ENCODE data around the gene RAD23B. TPM values are rescaled to one million over a fixed set of nuclear protein-coding genes. Genes with fewer than 3 reads are reported as not detected.

Gene RAD23B
- polyA plus RNA-seq, 3 donors, result 21.6 to 50.0 (median 24.7) TPM

GRCh38 chr9:107269681-107270080 is 13.4 kb upstream of the RAD23B start:
- Mint-ChIP-seq H3K9me3 (peaks cover 0 to 8% (median 4%) of the 10 kb centered on the region in 7 donors), H3K27ac (no peak overlapping the region), H3K27me3 (ENCODE audit: low read depth in 3 of 3) (peaks cover 6 to 12% (median 11%) of the 10 kb centered on the region in 3 donors), H3K36me3 (no peaks in the 10 kb centered on the region), H3K4me1 (peaks cover 2% of the 10 kb centered on the region), H3K4me3 (no peak overlapping the region)
- Histone ChIP-seq H3K27me3 (ENCODE audit: control insufficient read depth in 2 of 2, insufficient read depth in 2 of 2, low read length in 2 of 2) (peaks cover under 1 to 9% of the 10 kb centered on the region in 2 donors), H3K4me1 (ENCODE audit: control insufficient read depth in 1 of 2, insufficient read depth in 2 of 2, low read length in 2 of 2) (no peaks in the 10 kb centered on the region), H3K9ac (ENCODE audit: insufficient read depth, low read length, poor library complexity, severe bottlenecking) (no peak overlapping the region), H3K4me2 (replicated peaks; ENCODE audit: extremely low read depth, low read length, poor library complexity, severe bottlenecking) (no peak overlapping the region), H3K27ac (ENCODE audit: low read depth in 1 of 2, low read length in 2 of 2) (no peak overlapping the region), H3K4me3 (replicated peaks in 1 of 3; ENCODE audit: low read depth in 2 of 3, low read length in 3 of 3) (no peak overlapping the region), H3K9me3 (replicated peaks in 1 of 2; ENCODE audit: control insufficient read depth in 1 of 2, insufficient read depth in 1 of 2, low read length in 2 of 2) (no peaks in the 10 kb centered on the region), H3K79me2 (ENCODE audit: insufficient read depth, low read length) (no peaks in the 10 kb centered on the region), H4K20me1 (ENCODE audit: insufficient read depth, low read length) (no peaks in the 10 kb centered on the region), H3K36me3 (replicated peaks in 1 of 2; ENCODE audit: control insufficient read depth in 1 of 2, insufficient read depth in 2 of 2, low read length in 2 of 2) (no peaks in the 10 kb centered on the region), H2AFZ (ENCODE audit: insufficient read depth, low read depth, low read length, poor library complexity, severe bottlenecking) (no peak overlapping the region)
- no peak for TF ChIP-seq CTCF (IDR thresholded peaks at IDR 0.05)
- intact Hi-C loops (cut with micrococcal nuclease), result no loop called here
- DNase-seq, result no peak
- WGBS (ENCODE audit: insufficient coverage), result no CpG with 5 or more reads among the region's 4 CpGs

GRCh38 chr9:107270082-107270481 is 13.0 kb upstream of the RAD23B start:
- H3K27me3 Mint-ChIP-seq (ENCODE audit: low read depth in 3 of 3), result peaks cover 6 to 12% (median 11%) of the 10 kb centered on the region in 3 donors
- H3K27ac ChIP-seq (ENCODE audit: low read depth in 1 of 2, low read length in 2 of 2), result no peak overlapping the region
- intact Hi-C loops (cut with micrococcal nuclease), result no loop called here
- no peaks in the 10 kb centered on the region for H3K4me1 ChIP-seq (ENCODE audit: control insufficient read depth in 1 of 2, insufficient read depth in 2 of 2, low read length in 2 of 2)
- peaks cover 2% of the 10 kb centered on the region for H3K4me1 Mint-ChIP-seq
- TF ChIP-seq CTCF (IDR thresholded peaks at IDR 0.05), result no peak
- peaks cover 0 to 8% (median 4%) of the 10 kb centered on the region in 7 donors for H3K9me3 Mint-ChIP-seq
- DNase-seq, result no peak
- H3K79me2 ChIP-seq (ENCODE audit: insufficient read depth, low read length), result no peaks in the 10 kb centered on the region
- no peaks in the 10 kb centered on the region for H3K36me3 Mint-ChIP-seq
- H3K9me3 ChIP-seq (replicated peaks in 1 of 2; ENCODE audit: control insufficient read depth in 1 of 2, insufficient read depth in 1 of 2, low read length in 2 of 2), result no peaks in the 10 kb centered on the region
- no peak overlapping the region for H3K27ac Mint-ChIP-seq
- no peak overlapping the region for H3K4me3 Mint-ChIP-seq
- no peak overlapping the region for H2AFZ ChIP-seq (ENCODE audit: insufficient read depth, low read depth, low read length, poor library complexity, severe bottlenecking)
- H3K27me3 ChIP-seq (ENCODE audit: control insufficient read depth in 2 of 2, insufficient read depth in 2 of 2, low read length in 2 of 2), result peaks cover 3 to 12% of the 10 kb centered on the region in 2 donors
- no peaks in the 10 kb centered on the region for H3K36me3 ChIP-seq (replicated peaks in 1 of 2; ENCODE audit: control insufficient read depth in 1 of 2, insufficient read depth in 2 of 2, low read length in 2 of 2)
- no peaks in the 10 kb centered on the region for H4K20me1 ChIP-seq (ENCODE audit: insufficient read depth, low read length)
- H3K9ac ChIP-seq (ENCODE audit: insufficient read depth, low read length, poor library complexity, severe bottlenecking), result no peak overlapping the region
- H3K4me2 ChIP-seq (replicated peaks; ENCODE audit: extremely low read depth, low read length, poor library complexity, severe bottlenecking), result no peak overlapping the region
- no CpG with 5 or more reads among the region's 1 CpG for WGBS (ENCODE audit: insufficient coverage)
- no peak overlapping the region for H3K4me3 ChIP-seq (replicated peaks in 1 of 3; ENCODE audit: low read depth in 2 of 3, low read length in 3 of 3)

Measured in CD14-positive monocyte (primary cell).